Lower leg skin (tissue), 4 donors: ENCODE measurements around the gene SLC9C2. TPM values are rescaled to one million over a fixed set of nuclear protein-coding genes. Genes with fewer than 3 reads are reported as not detected.
"Not testable (repeated sequence)": the region's sequence is repeated elsewhere in the genome, so short reads cannot be mapped to it uniquely, and the experiment has no call there.

Source experiments
- DNase-seq, 2 donors: peaks; one replicate each; pipeline ENCODE4 v3.0.0-alpha.2; 2019; ENCODE audit warnings: low spot score in 2 of 2
- H3K4me3 ChIP-seq: fragments of 200-600 bp; sonication (generic); 2 replicates; pipeline ENCODE4 v1.5.1; 2017; ENCODE audit warnings: mild to moderate bottlenecking, low read depth; ENCODE audit not compliant: poor library complexity, severe bottlenecking
- POLR2A ChIP-seq, 2 donors: fragments of 450-650 bp; IDR thresholded peaks; one replicate each; pipeline ENCODE4 v1.6.1; 2016 to 2017; ENCODE audit warnings: antibody characterized with exemption in 2 of 2, mild to moderate bottlenecking in 1 of 2, moderate library complexity in 1 of 2
- WGBS, 2 donors: methylation state at CpG; one replicate each; pipeline ENCODE4 v1.1.5; 2018; 5-methylcytosine and 5-hydroxymethylcytosine counted together
- intact Hi-C: fragments of 100-400 bp; cut with DNase I; formaldehyde crosslinking; loops from one replicate; pipeline ENCODE4 v1.15.0; 2023; ENCODE audit warnings: low total_unique reads
- total RNA-seq, 4 donors: library from RNA; depleted of rRNA; stranded (reverse); fragments of >200 nt; gene quantifications; one replicate each; pipeline ENCODE4 v1.1.0, GENCODE V29; 2016
- TF ChIP-seq, protein P1 (sequence below), 3 donors: fragments of 450-650 bp; IDR thresholded peaks; one replicate each; pipeline ENCODE4 v1.5.1; 2016; ENCODE audit warnings: antibody characterized with exemption in 3 of 3, mild to moderate bottlenecking in 3 of 3, moderate library complexity in 2 of 3

Gene SLC9C2
- total RNA-seq, 4 donors from 2014 or later = not detected

DNA sequence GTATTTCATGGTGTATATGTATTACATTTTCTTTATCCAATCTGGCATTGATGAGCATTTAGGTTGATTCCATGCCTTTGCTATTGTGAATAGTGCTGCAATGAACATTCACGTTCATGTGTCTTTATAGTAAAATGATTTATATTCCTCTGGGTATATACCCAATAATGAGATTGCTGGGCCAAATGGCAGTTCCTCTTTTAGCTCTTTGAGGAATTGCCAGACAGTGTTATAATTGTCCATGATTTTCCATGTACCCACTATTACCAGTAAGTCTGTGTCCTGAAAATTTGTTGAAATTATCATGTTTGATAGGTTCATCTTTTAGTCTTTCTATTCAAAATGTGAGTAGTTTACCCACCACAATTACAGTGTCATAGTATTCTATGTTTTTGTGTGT is 34.4 kb downstream of the SLC9C2 start:
- intact Hi-C loops = no loop called here
- TF ChIP-seq, protein P1, sequence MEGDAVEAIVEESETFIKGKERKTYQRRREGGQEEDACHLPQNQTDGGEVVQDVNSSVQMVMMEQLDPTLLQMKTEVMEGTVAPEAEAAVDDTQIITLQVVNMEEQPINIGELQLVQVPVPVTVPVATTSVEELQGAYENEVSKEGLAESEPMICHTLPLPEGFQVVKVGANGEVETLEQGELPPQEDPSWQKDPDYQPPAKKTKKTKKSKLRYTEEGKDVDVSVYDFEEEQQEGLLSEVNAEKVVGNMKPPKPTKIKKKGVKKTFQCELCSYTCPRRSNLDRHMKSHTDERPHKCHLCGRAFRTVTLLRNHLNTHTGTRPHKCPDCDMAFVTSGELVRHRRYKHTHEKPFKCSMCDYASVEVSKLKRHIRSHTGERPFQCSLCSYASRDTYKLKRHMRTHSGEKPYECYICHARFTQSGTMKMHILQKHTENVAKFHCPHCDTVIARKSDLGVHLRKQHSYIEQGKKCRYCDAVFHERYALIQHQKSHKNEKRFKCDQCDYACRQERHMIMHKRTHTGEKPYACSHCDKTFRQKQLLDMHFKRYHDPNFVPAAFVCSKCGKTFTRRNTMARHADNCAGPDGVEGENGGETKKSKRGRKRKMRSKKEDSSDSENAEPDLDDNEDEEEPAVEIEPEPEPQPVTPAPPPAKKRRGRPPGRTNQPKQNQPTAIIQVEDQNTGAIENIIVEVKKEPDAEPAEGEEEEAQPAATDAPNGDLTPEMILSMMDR (IDR thresholded peaks at IDR 0.05) = no peak
- TF ChIP-seq POLR2A (IDR thresholded peaks at IDR 0.05) = no peak
- WGBS, 2 donors = 76% methylated on average over 1 of the region's 1 CpG
- H3K4me3 ChIP-seq = no peak overlapping the region
- DNase-seq = no peak

DNA sequence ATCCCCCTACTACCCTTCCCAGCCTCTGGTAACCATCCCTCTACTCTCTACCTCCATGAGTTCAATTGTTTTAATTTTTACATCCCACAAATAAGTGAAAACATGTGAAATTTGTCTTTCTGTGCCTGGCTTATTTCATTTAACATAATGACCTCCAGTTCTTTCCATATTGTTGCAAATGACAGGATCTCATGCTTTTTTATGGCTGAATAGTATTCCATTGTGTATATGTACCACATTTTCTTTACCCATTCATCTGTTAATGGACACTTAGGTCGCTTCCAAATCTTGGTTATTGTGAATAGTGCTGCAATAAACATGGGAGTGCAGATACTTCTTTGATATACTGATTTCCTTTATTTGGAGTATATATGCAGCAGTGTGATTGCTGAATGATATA is 39.0 kb downstream of the SLC9C2 start:
- 70 to 81% methylated on average over 1 of the region's 1 CpG for WGBS, 2 donors
- H3K4me3 ChIP-seq, intact Hi-C loops, DNase-seq: not testable (repeated sequence)

DNA sequence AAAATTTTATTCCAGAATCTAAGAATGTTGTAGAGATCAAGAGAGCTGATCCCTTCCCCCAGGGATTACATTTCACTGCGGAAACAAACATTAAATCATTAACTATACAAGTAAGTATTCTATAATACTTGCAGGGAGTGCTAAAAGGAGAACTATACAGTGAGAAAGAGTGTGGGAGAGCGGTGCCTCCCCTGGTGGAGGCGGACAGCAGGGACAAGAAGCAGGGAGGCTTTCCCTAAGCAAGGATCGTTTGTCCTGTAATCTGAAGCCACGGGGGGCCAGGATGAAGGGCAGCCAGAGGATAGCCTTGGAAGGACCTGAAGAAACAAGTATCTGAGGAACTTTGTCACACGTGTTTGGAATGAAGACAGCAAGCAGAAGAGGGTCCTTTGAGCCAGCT is 40.1 kb downstream of the SLC9C2 start:
- 59 to 63% methylated on average over 6 of the region's 6 CpGs for WGBS, 2 donors

DNA sequence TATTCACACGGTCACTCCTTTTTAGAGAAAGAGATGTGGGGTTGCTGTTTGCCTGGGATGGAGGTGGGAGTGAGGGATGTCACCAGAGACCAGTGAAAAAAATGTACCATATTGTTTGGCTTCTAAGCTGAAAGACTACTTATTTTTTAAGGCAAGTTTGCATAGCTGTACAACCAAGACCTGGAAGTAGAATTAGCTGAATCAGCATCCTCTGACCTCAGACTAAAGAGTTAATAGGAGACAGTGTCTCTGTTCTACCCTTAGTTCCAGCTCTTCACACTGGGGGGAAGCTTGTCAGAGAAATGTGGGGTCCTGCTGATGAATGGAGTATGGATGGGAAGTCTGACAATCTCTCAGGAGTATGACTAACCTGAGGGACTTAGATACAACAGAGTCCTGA is 41.6 kb downstream of the SLC9C2 start:
- intact Hi-C loops = no loop called here
- TF ChIP-seq, protein P1 (IDR thresholded peaks at IDR 0.05) = no peak
- no peak for TF ChIP-seq POLR2A (IDR thresholded peaks at IDR 0.05)
- no peak for DNase-seq
- WGBS, 2 donors = 79 to 86% methylated on average over 1 of the region's 1 CpG
- no peak overlapping the region for H3K4me3 ChIP-seq

More for the DNA sequence above, 40.1 kb downstream of the SLC9C2 start:
- no peak for TF ChIP-seq POLR2A (IDR thresholded peaks at IDR 0.05)
- TF ChIP-seq, protein P1 (IDR thresholded peaks at IDR 0.05) = no peak
- DNase-seq = no peak
- no peak overlapping the region for H3K4me3 ChIP-seq
- intact Hi-C loops = no loop called here

DNA sequence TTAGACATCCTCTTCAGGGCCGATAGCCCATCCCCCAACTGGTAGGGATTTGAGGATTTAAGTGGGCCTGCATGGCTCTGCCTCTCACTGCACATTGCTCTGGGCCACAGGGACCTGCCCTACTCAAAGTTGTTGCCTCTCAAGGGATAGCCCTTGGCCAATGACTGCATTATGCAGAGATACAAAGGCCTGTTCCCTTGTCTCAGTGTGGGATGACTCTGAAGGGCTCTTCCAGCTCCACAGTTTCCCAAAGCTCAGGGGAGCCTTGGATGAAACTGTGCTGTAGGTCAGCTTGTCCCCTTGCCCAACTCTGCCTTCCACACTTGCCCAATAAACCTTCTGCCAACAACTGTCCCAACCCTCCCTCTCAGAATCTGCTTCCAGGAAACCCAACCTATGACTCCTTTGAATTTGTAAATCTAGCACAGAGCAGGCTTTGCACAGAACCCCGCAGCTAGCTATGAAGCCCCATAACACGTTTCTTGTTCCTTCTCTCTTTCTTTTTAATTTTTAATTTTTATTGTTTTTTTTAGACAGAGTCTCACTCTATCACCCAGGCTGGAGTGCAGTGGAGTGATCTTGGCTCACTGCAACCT is 42.5 kb downstream of the SLC9C2 start:
- TF ChIP-seq POLR2A (IDR thresholded peaks at IDR 0.05) = no peak
- TF ChIP-seq, protein P1 (IDR thresholded peaks at IDR 0.05) = no peak
- 84 to 85% methylated on average over 3 of the region's 3 CpGs for WGBS, 2 donors
- intact Hi-C loops = no loop called here
- no peak for DNase-seq
- no peak overlapping the region for H3K4me3 ChIP-seq

DNA sequence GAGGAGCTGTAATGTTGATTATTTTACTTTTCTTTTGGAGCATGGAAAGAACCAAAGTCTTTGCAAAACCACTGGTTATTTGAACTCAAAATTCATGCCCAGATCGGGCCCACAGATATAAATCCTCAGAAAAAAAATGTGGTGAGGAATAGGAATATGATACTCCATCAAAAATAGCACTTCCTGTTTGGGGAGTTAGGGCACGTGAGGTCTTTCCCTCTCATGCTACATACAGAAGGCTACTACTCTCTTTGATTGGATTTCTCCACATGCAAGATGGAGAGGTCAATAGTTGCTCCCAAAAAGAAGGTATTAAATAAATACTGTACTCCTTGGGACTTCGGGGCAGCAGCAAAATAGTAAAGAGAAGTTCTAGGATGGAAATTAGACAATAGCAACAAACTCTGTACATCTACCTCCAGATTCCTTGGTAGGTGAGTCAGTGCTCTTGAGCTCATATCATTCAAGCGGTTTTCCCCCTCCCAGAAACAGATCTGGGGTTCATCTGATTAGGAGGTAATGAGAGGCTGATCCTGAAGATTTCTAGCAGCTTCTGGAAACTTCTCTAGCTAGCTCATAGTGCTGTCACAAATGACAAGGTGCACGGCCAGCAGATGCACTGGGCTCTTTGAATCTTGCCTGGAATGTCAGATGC is 47.1 kb downstream of the SLC9C2 start:
- WGBS, 2 donors = 69 to 70% methylated on average over 5 of the region's 5 CpGs
- intact Hi-C loops = no loop called here

More for the DNA sequence above, 47.1 kb downstream of the SLC9C2 start:
- TF ChIP-seq, protein P1 (IDR thresholded peaks at IDR 0.05) = no peak
- no peak for TF ChIP-seq POLR2A (IDR thresholded peaks at IDR 0.05)
- no peak for DNase-seq
- H3K4me3 ChIP-seq = no peak overlapping the region
